ENCODE results near the gene HOXC5.
"Not testable (repeated sequence)": the region's sequence is repeated elsewhere in the genome, so short reads cannot be mapped to it uniquely, and the experiment has no call there.

Gene HOXC5

DNA sequence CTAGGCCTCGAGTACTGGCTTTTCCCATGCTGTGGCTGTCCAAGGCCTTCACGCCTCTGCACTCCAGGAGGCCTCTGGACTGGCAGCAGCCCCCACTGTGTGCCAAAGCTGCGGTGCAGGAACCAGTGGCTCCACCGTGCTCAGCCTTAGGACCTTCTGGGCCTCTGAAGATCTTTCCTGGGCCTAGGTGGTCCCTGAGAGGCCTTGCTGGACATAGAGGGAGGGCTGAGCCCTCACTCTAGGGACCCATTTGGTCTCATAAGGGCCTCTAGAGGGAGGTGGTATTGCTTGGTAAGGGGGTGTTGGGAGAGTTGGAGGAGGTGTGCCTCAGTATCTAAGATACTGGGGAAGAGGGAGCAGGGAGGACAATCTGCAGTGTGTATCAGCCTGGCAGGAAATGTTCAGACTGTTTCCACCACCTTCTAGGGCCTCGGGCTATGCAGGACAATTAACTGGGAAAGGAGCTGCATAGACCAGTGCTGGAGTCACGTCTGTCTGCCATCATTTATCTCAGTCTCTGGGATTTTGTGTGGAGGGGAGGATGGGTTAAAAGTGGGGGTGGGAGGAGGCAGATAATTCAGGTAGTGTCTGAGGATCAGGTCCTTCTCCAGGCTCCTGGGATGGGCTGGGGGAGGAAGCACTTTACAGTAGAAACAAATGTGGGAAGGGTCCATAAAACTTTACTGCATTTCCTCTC lies 2.9 kb downstream of the HOXC5 start:
- no peak for DNase-seq

DNA sequence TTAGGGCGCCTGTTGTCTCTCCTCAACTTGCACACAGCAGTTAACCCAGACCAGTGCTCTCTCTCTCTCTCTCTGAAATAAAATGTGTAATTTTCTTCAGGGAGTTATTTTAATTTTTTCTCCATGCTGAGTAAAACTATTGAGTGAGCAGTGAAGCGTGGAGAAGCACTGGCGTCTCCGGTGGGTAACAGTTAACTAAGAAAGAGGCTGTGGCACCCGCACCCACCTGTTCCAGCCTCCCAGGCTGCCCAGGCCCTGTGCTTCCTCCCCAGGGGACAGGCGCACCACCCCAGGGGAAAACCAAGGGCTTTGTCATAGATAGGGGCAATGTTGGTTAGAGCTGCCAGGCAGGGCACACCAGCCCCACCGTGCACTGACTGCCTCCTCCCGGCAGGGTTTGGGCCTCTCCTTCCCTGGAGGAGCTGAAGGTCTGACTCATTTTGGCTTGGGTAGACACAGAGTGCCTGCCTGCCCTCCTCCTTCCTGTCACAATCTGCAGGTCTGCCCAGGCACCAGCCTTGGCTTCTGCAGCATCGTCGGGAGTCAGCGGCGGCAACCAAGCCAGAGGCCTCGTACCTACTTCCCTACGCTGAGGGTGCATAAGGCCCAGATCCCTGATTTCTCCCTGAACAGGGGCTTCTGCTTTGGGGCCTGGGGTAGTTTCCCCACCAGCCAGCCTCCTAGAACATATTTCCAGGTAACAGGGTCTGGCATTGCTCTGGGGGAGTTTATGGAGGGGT lies 3.9 kb downstream of the HOXC5 start:
- no peak for DNase-seq

DNA sequence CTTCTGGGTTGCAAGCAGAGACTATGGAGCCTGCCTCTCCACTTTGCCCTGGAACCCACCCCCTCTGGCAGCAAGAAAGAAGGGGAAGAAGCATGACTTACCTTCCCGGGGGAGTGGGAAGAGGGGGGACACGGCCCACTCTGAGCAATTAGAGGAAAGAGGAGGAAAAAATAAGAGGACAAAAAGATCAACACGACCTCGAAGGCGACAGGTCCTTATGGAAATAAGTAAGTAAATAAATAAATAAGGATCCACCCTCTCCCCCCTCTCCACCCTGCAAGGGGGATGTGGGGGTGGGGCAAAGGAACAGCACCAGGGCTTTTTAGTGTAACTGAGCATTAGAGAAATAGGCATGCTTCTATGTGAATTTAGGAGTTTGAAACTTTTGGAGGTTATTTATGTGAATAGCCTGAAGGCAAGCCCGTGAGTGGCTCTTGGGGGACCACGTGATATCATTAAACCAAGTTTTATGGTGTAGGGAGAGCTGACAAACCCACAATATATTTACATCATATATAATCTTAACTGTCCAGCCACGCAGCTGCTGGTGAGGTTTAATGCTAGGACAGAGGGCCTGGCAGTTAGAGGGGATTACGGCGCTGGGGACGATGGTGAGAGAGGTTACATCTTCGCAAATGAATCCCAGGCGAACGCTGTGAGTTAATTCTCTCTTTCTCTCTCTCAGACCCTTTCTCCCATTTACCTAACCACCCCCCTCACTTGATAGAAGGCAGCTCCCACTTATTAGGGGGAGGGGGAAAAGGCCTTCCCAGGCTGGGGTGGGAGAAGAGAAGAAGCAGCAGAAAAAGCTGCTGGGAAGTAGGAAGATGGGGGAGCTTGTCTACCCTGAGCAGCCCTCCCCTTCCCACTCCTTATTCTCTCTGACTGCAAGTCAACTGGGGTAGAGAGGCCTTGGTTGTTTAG lies 4.8 kb downstream of the HOXC5 start:
- no peak for DNase-seq

DNA sequence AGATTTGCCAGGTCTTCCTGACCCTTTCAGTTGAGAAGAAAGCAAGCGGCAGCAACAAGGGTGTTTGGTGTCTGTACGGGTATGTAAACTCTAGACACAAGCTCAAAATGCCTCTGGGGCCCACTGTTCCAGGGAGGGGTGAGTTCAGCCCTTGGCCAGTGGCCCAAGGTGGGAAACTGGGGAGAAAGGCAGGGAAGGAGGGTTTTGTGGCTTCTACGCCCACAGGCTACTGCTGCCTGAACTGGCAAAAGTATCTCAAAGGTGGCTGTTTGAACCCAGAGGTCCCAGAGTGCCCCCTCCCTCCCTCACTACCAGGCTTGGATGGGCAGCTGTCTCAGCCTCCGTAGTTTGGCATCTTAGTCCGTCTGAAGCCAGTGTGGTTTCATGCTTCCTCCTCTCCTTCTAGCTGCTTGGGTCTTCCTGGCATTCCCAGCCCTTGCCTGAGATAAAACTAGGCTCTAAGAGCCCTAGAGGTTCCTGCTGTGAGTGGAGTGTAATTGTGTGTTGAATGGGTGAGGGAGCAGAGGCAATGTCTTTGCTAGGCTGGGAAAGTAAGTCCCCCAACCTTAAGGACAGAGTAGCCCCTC lies 5.5 kb downstream of the HOXC5 start:
- DNase-seq: no peak

DNA sequence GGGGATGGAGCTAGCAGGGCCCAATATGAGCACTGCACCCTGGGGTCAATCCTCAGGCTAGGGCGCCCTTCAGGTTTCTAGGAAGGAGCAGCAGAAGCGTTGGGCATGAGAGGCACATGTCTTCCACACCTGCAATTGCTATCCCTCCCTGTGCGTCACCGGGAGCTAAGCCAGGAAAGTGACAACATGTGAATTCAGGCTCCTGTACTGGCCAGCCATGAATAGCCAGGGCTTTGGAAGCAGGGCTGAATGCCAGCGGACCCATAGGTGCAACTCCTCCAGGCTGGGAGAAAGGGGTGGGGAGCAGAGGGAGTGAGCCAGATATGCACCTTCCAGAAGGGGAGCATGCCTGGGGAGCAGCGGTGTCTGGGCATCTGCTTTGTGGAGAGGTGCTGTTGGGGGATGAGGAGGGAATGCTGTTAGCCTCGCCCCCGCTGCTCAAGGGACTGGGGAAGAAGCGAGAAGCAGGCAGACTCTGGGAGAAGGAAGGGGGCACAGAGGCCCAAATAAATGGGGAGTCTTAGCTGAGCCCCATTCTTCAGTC lies 6.1 kb downstream of the HOXC5 start:
- no peak for DNase-seq

DNA sequence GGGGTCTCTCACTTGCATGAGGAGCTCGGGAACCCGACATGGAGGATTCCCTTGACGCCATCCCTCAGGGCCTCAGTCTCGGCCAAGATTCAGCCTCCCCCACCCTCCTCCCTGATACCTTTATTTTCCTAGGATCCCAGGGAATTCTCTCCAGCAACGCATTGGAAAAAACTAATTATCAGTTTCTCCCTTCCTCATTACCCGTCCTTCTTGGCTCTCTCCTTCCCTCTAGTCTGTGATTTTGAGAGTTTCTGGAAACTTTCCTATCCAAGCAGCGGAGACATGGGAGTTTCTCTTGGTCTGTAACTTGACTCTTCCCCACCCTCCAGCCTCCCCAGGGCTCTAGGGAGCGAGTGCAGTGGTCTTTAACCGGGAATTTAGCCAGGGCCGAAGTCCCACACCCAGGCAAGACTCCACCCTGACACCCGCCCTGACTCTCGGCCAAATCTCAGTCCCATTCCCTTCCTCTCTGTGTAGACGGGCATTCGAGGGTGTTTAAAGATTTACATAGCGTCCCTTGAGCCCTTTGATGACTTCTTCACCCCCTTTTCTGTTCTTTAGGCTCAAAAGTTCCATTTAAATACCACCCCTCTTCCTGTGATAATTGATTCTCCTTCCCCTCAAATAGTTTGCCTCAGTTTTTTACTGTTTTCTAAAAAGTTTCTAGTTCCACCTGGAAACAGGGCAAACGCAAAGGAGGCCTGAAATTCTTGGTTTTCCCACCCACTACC lies 6.7 kb downstream of the HOXC5 start:
- no peak for DNase-seq

DNA sequence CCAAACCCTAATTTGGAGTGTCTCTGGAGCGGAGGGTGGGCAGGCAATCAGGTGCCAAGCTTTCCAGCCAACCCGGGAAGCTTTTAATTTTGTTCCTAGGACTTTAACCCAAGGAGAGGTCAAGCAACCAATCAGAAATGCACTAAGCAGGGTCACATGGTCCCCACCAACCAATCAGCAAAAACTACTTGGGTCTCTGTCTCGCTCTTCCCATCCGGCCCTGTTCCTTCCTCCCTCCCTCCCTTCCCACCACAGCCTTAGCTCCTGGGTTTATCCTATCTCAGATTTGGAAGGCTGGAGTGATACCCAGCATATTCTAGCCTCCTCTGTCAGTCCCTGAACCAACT lies 7.3 kb downstream of the HOXC5 start:
- DNase-seq: no peak

DNA sequence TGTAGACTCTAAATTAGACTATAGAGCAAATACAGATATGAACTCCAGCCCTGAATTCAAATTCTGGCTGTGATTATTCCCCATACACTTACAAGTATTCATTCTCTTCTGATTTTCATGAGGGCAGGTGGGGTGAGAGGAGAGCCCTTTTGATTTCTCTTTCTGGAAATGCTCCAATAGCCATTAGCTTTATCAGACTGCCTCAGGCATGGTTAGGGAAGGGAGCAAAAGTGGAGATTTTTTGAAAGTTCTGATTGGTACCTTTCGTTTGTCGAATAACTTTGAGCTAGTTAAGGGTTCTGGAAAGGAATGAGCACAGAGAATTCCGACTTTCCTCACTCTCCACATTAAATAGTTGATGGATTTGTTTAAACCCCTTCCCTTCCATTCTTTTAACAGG lies 7.8 kb downstream of the HOXC5 start:
- DNase-seq: no peak

DNA sequence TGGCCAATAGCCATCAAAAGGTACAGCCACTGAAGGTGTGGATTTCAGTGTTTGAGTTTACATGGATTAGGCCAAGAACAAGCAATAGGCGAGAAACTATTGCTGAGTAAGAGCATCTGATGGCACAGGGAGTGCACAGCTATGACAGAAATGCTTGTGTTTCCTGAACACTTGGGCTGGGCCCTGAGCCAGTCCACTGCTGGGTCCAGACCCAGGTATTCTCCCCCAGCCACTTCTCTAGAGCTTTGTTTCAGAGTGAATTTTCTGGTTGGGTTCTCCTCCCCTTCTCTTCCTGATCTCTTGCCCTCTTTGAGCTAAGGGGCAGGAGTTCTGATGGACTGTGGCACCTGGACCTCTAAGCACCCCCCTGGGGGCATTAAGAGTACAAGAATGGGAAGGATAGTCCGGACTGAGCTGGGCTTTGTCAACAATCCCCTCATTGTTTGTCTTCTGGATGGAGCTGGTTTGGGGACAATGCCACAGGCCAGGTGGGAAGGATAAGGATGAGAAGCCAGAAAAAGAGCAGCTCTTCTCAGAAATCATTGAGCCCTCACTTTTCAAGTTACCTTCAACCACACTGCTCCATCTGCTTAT lies 8.3 kb downstream of the HOXC5 start:
- no peak for DNase-seq

DNA sequence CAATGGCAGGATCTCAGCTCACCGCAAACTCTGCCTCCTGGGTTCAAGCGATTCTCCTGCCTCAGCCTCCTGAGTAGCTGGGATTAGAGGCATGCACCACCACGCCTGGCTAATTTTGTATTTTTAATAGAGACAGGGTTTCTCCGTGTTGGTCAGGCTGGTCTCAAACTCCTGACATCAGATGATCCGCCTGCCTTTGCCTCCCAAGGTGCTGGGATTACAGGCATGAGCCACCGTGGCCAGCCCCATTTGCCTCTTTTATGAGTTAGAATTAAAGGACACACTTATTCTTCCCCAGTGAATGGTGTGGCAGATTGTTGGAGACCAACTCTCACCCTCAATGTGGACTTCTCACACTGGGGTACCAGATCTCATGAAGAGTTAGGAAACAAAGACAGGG lies 9.2 kb downstream of the HOXC5 start:
- not testable (repeated sequence) for DNase-seq

DNA sequence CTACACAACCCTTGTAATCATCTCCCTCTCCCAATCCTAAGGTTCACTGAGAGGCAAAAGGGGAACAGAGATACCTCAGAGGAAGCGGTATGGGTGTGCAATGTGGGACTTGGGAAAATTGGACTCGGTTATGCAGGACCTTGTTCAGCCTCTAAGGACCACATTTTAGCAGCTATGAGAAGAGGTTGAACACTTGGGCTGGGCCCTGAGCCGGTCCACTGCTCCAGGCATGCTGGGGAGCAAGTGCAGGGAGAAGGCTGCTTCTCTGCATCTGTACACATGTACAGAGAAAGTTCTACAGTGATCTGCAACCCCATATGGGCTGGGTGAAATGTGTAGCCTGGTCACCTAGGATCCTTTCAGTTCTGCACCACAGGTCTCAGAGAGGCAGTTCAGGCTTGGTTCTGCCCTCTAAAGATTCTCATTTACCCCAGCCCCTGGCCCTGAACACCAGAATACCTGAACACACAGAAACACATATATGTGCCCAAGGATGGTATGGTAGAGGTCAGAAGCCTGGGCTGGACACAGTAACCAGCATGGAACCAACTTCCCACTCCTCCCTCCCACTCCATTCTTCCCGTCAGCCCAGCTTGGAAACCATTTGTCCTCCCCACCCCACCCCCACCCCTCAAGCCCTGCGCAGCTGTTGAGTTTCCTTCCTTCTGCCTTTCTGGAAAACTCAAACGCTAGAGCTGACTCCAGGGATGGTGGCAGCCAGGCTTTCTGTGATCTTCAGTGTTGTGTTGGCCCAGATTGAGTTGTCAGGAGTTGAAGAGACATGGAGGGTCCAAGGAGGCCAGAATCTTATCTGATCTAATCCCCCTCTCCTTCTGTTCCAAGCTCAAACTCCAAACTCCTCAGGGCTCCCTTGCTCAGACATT lies 10.4 kb downstream of the HOXC5 start:
- DNase-seq: no peak

DNA sequence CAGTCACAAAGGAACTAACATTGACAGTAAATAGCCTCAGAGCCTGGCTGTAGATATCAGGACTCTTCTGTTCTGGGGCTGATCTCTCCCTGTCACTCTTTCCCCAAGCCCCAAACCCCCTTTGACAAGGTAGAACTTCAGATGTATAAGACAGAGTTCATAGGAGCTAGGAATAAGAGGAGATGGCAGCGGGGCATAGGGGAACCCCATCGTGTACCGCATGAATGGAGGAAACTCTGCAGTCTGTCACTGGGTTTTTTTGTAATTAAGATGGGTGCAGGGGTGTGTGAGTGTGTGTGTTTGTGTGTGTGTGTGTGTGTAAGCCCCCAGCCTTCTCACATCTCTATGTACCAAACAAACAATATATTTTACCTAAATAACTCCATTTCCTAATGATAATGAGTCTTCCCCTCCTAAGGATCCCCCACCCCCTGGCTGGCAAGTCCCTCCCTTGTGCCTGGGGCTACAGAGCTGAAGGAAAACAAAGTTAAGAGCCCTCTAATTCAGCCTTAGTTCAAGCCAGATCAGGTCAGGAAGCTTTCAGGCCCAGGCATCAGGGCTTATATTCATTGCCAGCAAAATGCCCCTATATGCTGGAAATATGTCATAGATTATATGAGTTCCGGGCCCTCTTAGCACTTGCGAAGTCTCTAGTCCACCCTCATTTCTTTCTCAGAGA lies 11.7 kb downstream of the HOXC5 start:
- no peak for DNase-seq

DNA sequence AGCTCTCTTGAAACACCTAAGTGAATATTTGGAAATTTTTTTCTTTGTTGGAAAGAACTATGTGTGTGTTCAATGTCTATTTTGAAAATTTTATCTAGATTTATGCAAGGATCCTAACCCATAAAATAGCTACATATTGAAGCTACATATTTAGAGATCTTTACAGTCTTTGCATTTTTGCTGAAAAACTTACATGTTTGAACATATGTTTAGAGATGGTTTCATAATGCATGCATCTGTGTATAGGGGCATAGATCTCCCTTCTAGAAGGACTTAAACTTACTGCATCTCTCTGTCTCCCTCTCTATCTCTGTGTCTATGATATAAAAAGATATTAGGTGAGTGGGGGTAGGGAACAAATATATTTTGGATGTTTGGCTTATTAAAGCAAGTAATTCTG lies 12.6 kb downstream of the HOXC5 start:
- DNase-seq: no peak

DNA sequence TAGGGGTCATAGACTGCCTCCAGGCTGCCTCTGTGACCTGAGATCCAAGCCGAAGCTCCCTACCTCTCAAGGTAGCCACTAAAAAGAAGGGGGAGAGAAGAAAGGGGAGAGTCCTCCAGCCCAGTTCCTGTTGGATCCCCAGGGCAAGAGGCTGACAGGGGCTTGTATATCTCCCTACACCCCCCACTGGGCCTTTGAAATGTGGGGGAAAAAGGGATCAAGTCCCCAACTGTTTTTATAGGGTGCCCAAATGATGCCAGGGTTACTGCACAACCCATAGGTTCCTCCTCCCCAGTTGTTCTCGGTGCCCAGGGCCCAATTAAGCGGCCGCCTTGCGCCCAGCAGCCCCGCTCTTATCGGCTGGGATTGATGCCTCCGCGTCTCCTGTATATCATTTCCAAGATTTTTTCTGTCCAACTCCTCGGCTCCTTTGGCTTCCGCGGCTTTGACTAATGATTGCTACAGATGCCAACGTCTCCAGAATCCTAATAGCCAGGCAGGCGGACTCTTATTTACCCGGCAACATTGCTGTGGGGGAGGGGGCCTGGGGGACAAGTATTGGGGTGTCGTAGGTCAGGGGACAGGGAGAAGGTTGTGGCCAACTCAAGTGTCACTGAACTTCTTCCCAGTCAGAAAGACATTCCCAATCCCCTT lies 13.1 kb downstream of the HOXC5 start:
- DNase-seq: no peak

DNA sequence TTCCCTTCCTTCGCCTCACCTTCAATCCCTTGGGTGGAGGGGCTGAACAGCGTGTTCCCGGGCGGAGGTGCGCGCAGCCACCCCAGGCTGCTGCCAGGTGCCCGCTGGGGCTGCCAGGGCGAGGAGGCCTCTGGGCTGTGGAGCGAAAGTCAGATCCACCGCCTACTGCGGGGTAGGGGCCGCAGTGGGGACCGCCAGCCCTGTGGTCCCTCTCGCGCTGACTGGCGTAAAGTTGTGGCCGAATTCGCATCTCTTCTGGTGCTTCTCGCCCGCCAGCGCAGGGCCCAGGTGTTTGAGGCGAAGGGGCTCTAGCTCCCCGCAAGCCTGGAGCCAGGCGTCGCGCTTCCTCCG lies 13.9 kb downstream of the HOXC5 start:
- DNase-seq: no peak

DNA sequence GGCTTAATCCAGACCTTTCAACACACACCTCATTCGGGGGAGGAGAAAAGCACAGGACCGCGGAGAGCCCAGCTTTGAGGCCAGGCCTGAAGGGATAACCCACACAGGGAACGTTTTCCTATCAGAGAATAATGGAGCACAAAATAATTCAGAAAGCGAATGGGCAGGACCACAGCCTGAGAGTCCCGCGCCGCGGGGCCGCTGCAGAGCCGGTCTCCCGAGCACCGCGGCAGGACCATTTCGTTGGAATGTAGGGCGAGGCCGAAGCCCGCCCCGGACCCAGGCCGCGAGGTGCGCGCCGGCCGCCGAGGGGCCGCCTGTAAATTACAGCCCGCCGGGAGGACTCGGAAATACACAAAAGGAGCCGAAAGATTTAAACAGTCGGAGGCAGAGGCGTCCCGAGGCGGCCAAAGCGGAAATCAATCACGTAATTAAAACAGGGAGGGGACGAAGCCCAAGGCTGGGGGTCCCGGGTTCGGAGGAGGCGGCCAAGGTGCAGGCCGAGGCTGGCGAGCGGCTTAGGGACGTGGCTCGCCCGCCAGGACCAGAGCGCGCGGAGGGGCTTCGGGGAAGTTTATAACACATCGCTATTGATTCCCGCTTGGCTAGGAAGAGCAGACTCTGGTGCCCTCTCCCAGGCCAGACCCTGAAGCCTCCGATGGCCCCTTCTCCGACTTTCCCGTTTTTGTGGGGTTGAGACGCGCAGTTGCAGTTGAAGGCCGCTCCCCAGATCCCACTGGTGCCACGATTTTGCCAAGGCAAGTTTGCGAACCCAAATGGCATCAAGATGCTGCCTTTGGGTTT lies 14.5 kb downstream of the HOXC5 start:
- no peak for DNase-seq

DNA sequence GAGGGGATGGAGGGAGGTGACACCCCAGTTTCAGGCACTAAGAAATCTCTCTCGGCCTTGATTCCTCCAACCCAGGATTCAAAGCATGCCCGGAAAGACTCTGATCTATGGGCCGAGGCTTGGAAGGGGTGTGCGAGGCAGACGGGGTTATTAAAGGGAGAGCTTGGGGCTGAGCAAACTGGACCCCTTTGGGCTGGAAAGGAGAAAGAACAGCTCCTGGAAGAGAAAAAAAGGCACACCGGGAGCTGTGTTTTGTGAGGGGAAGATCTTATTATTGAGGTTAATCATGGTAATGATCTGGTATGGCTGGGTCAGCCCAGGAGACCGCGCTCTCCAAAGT lies 15.1 kb downstream of the HOXC5 start:
- no peak for DNase-seq

DNA sequence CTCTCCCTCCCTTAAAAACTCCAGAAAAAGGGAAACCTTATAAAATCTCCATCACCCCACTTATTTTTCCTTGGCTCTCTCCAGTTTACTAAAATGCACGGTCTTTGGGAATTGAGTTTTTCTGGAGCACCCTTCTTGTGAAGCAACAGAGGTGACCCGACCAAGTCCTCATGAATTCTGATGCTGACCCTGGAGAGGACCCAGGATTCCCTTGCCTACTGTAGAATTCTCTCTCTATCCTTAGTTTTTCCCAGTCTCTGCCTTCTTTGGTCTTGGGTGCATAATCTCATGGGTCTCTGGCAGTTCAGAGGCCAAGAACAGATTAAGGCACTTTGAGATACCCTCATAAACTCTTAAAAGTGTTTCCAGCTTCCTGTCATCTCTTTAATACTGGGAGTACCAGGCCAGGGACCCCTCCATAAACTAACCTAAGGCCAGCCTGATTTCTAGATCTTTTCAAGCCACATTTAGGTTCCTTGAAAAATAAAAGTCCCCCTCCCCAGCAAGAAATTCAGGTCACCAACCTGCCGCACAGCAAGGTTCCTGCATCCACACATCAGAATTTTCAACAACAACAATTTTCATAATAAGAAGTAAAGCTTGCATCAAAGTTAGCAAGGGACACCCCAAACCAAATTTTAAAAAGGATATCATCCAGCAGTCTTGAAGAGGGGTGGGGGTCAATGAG lies 15.7 kb downstream of the HOXC5 start:
- no peak for DNase-seq

DNA sequence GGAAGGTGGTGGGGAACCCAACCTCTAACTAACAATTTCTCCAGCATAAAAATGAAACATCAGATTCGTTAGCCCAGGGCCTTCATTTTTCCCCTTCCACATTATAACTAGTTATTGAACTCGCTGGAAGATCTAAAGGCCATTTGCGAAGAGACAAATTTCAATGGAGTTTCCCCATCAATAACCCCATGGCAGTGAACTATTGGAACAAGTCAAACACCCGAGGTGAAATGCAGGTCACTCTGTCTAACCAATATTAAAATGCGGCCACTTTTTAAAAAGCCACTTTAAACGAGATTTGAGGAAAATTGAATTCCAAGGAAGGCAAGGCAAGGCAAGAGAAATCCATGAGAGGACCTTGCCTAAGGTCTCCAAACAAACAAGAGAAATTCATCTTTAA lies 16.3 kb downstream of the HOXC5 start:
- DNase-seq: no peak
